Activated naive CD4-positive, alpha-beta T cell treated with anti-CD3 and anti-CD28 coated beads, Interleukin-2, amount 50 U/mL, for 72 hours (primary cell): ENCODE measurements around the gene CMPK2. TPM values are rescaled to one million over a fixed set of nuclear protein-coding genes. Genes with fewer than 3 reads are reported as not detected.
A peak's percentile ranks its signal among the peaks of the same experiment; 100 is the strongest.
"Not testable (repeated sequence)": the region's sequence is repeated elsewhere in the genome, so short reads cannot be mapped to it uniquely, and the experiment has no call there.

Source experiments
- ATAC-seq, 2 donors: fragments of 150-1000 bp; cut with Tn5 transposase; 2 replicates each; pipeline ENCODE4 v1.10.0; 2021; ENCODE audit warnings: mild to moderate bottlenecking in 2 of 2, moderate library complexity in 2 of 2
- DNase-seq, 2 donors: peaks; one replicate each; pipeline ENCODE4 v3.0.0; 2021 to 2022; ENCODE audit warnings: low spot score in 2 of 2
- H3K27ac Mint-ChIP-seq, 2 donors: one replicate each; pipeline ENCODE4 v1.8.0; 2022; ENCODE audit warnings: mild to moderate bottlenecking in 2 of 2, mixed read lengths in 2 of 2
- H3K36me3 Mint-ChIP-seq, 2 donors: one replicate each; pipeline ENCODE4 v1.8.0; 2022; ENCODE audit warnings: mixed read lengths in 2 of 2
- H3K9me3 Mint-ChIP-seq, 2 donors: one replicate each; pipeline ENCODE4 v1.8.0; 2022; ENCODE audit warnings: mixed read lengths in 2 of 2
- total RNA-seq, 2 donors: library from RNA; stranded (reverse); gene quantifications; one replicate each; pipeline ENCODE4 v1.2.3, GENCODE V29; 2022

CMPK2 gene
- total RNA-seq, 2 donors from 2014 or later, result 1.6 to 13.6 TPM

- ATAC-seq, result no peak
- no peak for DNase-seq
- no peak overlapping the region for H3K27ac Mint-ChIP-seq
- H3K9me3 Mint-ChIP-seq, result peaks cover 11 to 24% of the 10 kb centered on the region in 2 donors
- peaks cover 39 to 44% of the 10 kb centered on the region in 2 donors for H3K36me3 Mint-ChIP-seq
These were observed 1.9 kb downstream of the CMPK2 start for GRCh38 chr2:6863792-6864191.

- no peak for ATAC-seq
- no peak for DNase-seq
- peaks cover 43 to 61% of the 10 kb centered on the region in 2 donors for H3K36me3 Mint-ChIP-seq
- peaks cover 21 to 38% of the 10 kb centered on the region in 2 donors for H3K9me3 Mint-ChIP-seq
- H3K27ac Mint-ChIP-seq, result no peak overlapping the region
These were observed 5.4 kb downstream of the CMPK2 start for GRCh38 chr2:6860296-6860695.

- peaks cover 43 to 71% of the 10 kb centered on the region in 2 donors for H3K36me3 Mint-ChIP-seq
- H3K9me3 Mint-ChIP-seq, result peaks cover 21 to 41% of the 10 kb centered on the region in 2 donors
- not testable (repeated sequence) for ATAC-seq, H3K27ac Mint-ChIP-seq, DNase-seq
These were observed 7.2 kb downstream of the CMPK2 start for GRCh38 chr2:6858466-6859027.

- peaks cover 21 to 34% of the 10 kb centered on the region in 2 donors for H3K9me3 Mint-ChIP-seq
- DNase-seq (no peak), ATAC-seq (no peak)
- no peak overlapping the region for H3K27ac Mint-ChIP-seq
- H3K36me3 Mint-ChIP-seq, result peaks cover 35 to 76% of the 10 kb centered on the region in 2 donors
These were observed 9.2 kb downstream of the CMPK2 start for GRCh38 chr2:6856548-6856920.

- DNase-seq (no peak), ATAC-seq (no peak)
- Mint-ChIP-seq H3K36me3 (peaks cover 30 to 76% of the 10 kb centered on the region in 2 donors), H3K27ac (no peak overlapping the region), H3K9me3 (peaks cover 21 to 28% of the 10 kb centered on the region in 2 donors)
These were observed 9.7 kb downstream of the CMPK2 start for GRCh38 chr2:6855860-6856547.

- Mint-ChIP-seq H3K27ac (peak overlapping the region in 1 of 2 donors; percentile 19), H3K36me3 (peaks cover 20 to 76% of the 10 kb centered on the region in 2 donors), H3K9me3 (peaks cover 14 to 22% of the 10 kb centered on the region in 2 donors)
- ATAC-seq (no peak), DNase-seq (no peak)
These were observed 11.3 kb downstream of the CMPK2 start for GRCh38 chr2:6854416-6854815.

GRCh38 chr2:6852195-6852594 is 13.5 kb downstream of the CMPK2 start:
- no peak overlapping the region for H3K27ac Mint-ChIP-seq
- H3K36me3 Mint-ChIP-seq, result peaks cover 26 to 79% of the 10 kb centered on the region in 2 donors
- ATAC-seq, result no peak
- DNase-seq, result no peak
- H3K9me3 Mint-ChIP-seq, result peaks cover 14 to 21% of the 10 kb centered on the region in 2 donors

GRCh38 chr2:6846967-6847681 is 18.6 kb downstream of the CMPK2 start:
- Mint-ChIP-seq H3K27ac (no peak overlapping the region), H3K9me3 (peaks cover 39 to 41% of the 10 kb centered on the region in 2 donors), H3K36me3 (peaks cover 69 to 87% of the 10 kb centered on the region in 2 donors)
- DNase-seq (no peak), ATAC-seq (peak in 1 of 2 donors; percentile 66)

GRCh38 chr2:6846540-6846939 is 19.2 kb downstream of the CMPK2 start:
- peak in 1 of 2 donors; percentile 89 for ATAC-seq
- no peak overlapping the region for H3K27ac Mint-ChIP-seq
- peaks cover 75 to 85% of the 10 kb centered on the region in 2 donors for H3K36me3 Mint-ChIP-seq
- H3K9me3 Mint-ChIP-seq, result peaks cover 39 to 41% of the 10 kb centered on the region in 2 donors
- no peak for DNase-seq

GRCh38 chr2:6845903-6846302 is 19.8 kb downstream of the CMPK2 start:
- ATAC-seq, result no peak
- peaks cover 39 to 41% of the 10 kb centered on the region in 2 donors for H3K9me3 Mint-ChIP-seq

GRCh38 chr2:6845312-6845711 is 20.4 kb downstream of the CMPK2 start:
- no peak overlapping the region for H3K27ac Mint-ChIP-seq
- peak in 1 of 2 donors; percentile 38 for DNase-seq
- peaks cover 80 to 85% of the 10 kb centered on the region in 2 donors for H3K36me3 Mint-ChIP-seq
- no peak for ATAC-seq
- peaks cover 40 to 41% of the 10 kb centered on the region in 2 donors for H3K9me3 Mint-ChIP-seq

More at GRCh38 chr2:6845903-6846302, 19.8 kb downstream of the CMPK2 start:
- DNase-seq, result no peak
- no peak overlapping the region for H3K27ac Mint-ChIP-seq
- peaks cover 79 to 84% of the 10 kb centered on the region in 2 donors for H3K36me3 Mint-ChIP-seq

- H3K27ac Mint-ChIP-seq, result no peak overlapping the region
- no peak for DNase-seq
- H3K36me3 Mint-ChIP-seq, result peaks cover 55 to 73% of the 10 kb centered on the region in 2 donors
- peaks cover 37 to 38% of the 10 kb centered on the region in 2 donors for H3K9me3 Mint-ChIP-seq
- ATAC-seq, result no peak
These were observed 24.0 kb downstream of the CMPK2 start for GRCh38 chr2:6841537-6842287.

GRCh38 chr2:6838673-6839319 is 26.9 kb downstream of the CMPK2 start:
- H3K27ac Mint-ChIP-seq, result no peak overlapping the region
- H3K9me3 Mint-ChIP-seq, result peaks cover 33 to 36% of the 10 kb centered on the region in 2 donors
- ATAC-seq (no peak), DNase-seq (no peak)
- H3K36me3 Mint-ChIP-seq, result peaks cover 46 to 54% of the 10 kb centered on the region in 2 donors

GRCh38 chr2:6835467-6835866 is 30.2 kb downstream of the CMPK2 start:
- Mint-ChIP-seq H3K36me3 (peaks cover 41 to 55% of the 10 kb centered on the region in 2 donors), H3K27ac (peak overlapping the region in 1 of 2 donors; percentile 39), H3K9me3 (peaks cover 41 to 56% of the 10 kb centered on the region in 2 donors)
- DNase-seq (no peak), ATAC-seq (peak; percentile 81 to 97)

GRCh38 chr2:6834163-6834562 is 31.5 kb downstream of the CMPK2 start:
- H3K9me3 Mint-ChIP-seq, result peaks cover 36 to 50% of the 10 kb centered on the region in 2 donors
- H3K36me3 Mint-ChIP-seq, result peaks cover 34 to 53% of the 10 kb centered on the region in 2 donors
- H3K27ac Mint-ChIP-seq, result no peak overlapping the region
- DNase-seq, result no peak
- ATAC-seq, result no peak

- Mint-ChIP-seq H3K27ac (peak overlapping the region in 1 of 2 donors; percentile 84), H3K9me3 (peaks cover 31 to 45% of the 10 kb centered on the region in 2 donors), H3K36me3 (peaks cover 29 to 56% of the 10 kb centered on the region in 2 donors)
- ATAC-seq, result no peak
- DNase-seq, result no peak
These were observed 32.5 kb downstream of the CMPK2 start for GRCh38 chr2:6833300-6833604.
